Endothelial cell of umbilical vein (primary cell): ENCODE results near the gene ARHGAP30. TPM values are rescaled to one million over a fixed set of nuclear protein-coding genes. Genes with fewer than 3 reads are reported as not detected.
"Not testable (repeated sequence)": the region's sequence is repeated elsewhere in the genome, so short reads cannot be mapped to it uniquely, and the experiment has no call there.

Experiments
- BruUV-seq: library from RNA; stranded (reverse); fragments of 400-500 nt; replicated peaks from 2 replicates; lab custom pipeline; 2021; lab: Mats Ljungman, UMichigan
- CTCF ChIA-PET: fragments of 300-600, 350-600 bp; sonication (Branson Sonifier 250); formaldehyde crosslinking; loops from one replicate; lab custom pipeline; 2021; ENCODE audit warnings: antibody characterized with exemption, inconsistent platforms; lab: Charles Lee
- POLR2A ChIA-PET: fragments of 300-600, 350-600 bp; sonication (Branson Sonifier 250); formaldehyde crosslinking; loops from one replicate; lab custom pipeline; 2021; ENCODE audit warnings: antibody characterized with exemption, inconsistent platforms; lab: Charles Lee
- DNase-seq: peaks from one replicate; pipeline ENCODE4 v3.0.0-alpha.2; 2011; ENCODE audit warnings: low read depth, low spot score
- FAIRE-seq: peaks from 2 replicates; lab custom pipeline; 2011; peaks lifted over from hg19 to GRCh38; lab: Jason Lieb, UNC
- H2AFZ ChIP-seq: 2 replicates; pipeline ENCODE4 v1.6.0; 2012; ENCODE audit warnings: low read depth, low read length, control low read depth, inconsistent platforms
- H3K27ac ChIP-seq: 2 replicates; pipeline ENCODE4 v1.5.1; 2011; ENCODE audit warnings: low read depth, mild to moderate bottlenecking, control low read depth, low read length, moderate library complexity; ENCODE audit not compliant: insufficient read depth
- H3K27me3 ChIP-seq, 2 experiments: 2 replicates each; pipeline versions ENCODE4 v1.6.0 to v1.6.1; 2011; ENCODE audit warnings: low read length in 2 of 2, mixed read lengths in 1 of 2; ENCODE audit not compliant: control insufficient read depth in 2 of 2, insufficient read depth in 2 of 2
- H3K36me3 ChIP-seq, 2 experiments: 2 replicates in 1 of 2; 3 replicates in 1 of 2; pipeline ENCODE4 v1.5.1; 2011; ENCODE audit warnings: low read length in 2 of 2, mild to moderate bottlenecking in 1 of 2, moderate library complexity in 1 of 2; ENCODE audit not compliant: control insufficient read depth in 2 of 2, insufficient read depth in 2 of 2; ENCODE audit errors: extremely low read depth in 1 of 2
- H3K4me1 ChIP-seq: 3 replicates; pipeline ENCODE4 v1.5.1; 2011; ENCODE audit warnings: mild to moderate bottlenecking, low read length; ENCODE audit not compliant: control insufficient read depth, insufficient read depth; ENCODE audit errors: extremely low read depth
- H3K4me2 ChIP-seq: 2 replicates; pipeline ENCODE4 v1.6.1; 2011; ENCODE audit warnings: low read length, control low read depth, mixed read lengths; ENCODE audit not compliant: insufficient read depth
- H3K4me3 ChIP-seq, 3 experiments: fragments of 200-600 bp in 1 of 3; sonication (generic), shearing (Covaris generic) in 1 of 3; replicated peaks in 1 of 3; 2 replicates each; pipeline ENCODE4 v1.5.1; 2011 to 2016; ENCODE audit warnings: control low read depth in 3 of 3, low read length in 3 of 3, mild to moderate bottlenecking in 2 of 3, inconsistent platforms in 1 of 3, low read depth in 1 of 3, moderate library complexity in 1 of 3; ENCODE audit not compliant: insufficient read depth in 1 of 3
- H3K79me2 ChIP-seq: 2 replicates; pipeline ENCODE4 v1.6.0; 2012; ENCODE audit warnings: low read length, inconsistent platforms; ENCODE audit not compliant: control insufficient read depth, insufficient read depth
- H3K9ac ChIP-seq: replicated peaks from 2 replicates; pipeline ENCODE3; 2011; ENCODE audit warnings: low read length, control low read depth; ENCODE audit not compliant: insufficient read depth; ENCODE audit errors: extremely low read depth
- H3K9me1 ChIP-seq: replicated peaks from 3 replicates; pipeline ENCODE4 v1.6.0; 2011; ENCODE audit warnings: mild to moderate bottlenecking, low read length; ENCODE audit not compliant: control insufficient read depth, insufficient read depth; ENCODE audit errors: extremely low read depth
- H3K9me3 ChIP-seq: replicated peaks from 2 replicates; pipeline ENCODE4 v1.5.1; 2012; ENCODE audit warnings: low read length, inconsistent platforms; ENCODE audit not compliant: control insufficient read depth, insufficient read depth
- H4K20me1 ChIP-seq: replicated peaks from 2 replicates; pipeline ENCODE3; 2011; ENCODE audit warnings: mild to moderate bottlenecking, low read length; ENCODE audit not compliant: control insufficient read depth, insufficient read depth; ENCODE audit errors: extremely low read depth
- FOS ChIP-seq: IDR thresholded peaks from 2 replicates; pipeline ENCODE4 v1.6.1; 2011; ENCODE audit warnings: mild to moderate bottlenecking, low read length, moderate library complexity, borderline replicate concordance; ENCODE audit not compliant: insufficient read depth
- GATA2 ChIP-seq: IDR thresholded peaks from 2 replicates; pipeline ENCODE4 v1.7.0; 2011; ENCODE audit warnings: low read depth, mild to moderate bottlenecking, moderate library complexity, mixed read lengths, low read length; ENCODE audit not compliant: insufficient read length, insufficient read depth
- JUN ChIP-seq: IDR thresholded peaks from 2 replicates; pipeline ENCODE4 v1.6.1; 2011; ENCODE audit warnings: borderline replicate concordance, low read depth; ENCODE audit not compliant: insufficient read length, insufficient read depth
- MYC ChIP-seq: IDR thresholded peaks from one replicate; pipeline ENCODE4 v1.6.1; 2011; ENCODE audit warnings: mild to moderate bottlenecking, low read depth, low read length
- POLR2A ChIP-seq: IDR thresholded peaks from 2 replicates; pipeline ENCODE4 v1.6.1; 2012; ENCODE audit warnings: low read depth, mild to moderate bottlenecking, control low read depth, low read length
- POLR2AphosphoS5 ChIP-seq: IDR thresholded peaks from 2 replicates; pipeline ENCODE4 v1.6.1; 2012; ENCODE audit warnings: low read depth, mild to moderate bottlenecking, control low read depth, low read length, moderate library complexity; ENCODE audit not compliant: insufficient read depth
- dilution Hi-C: fragments of 300-500 bp; cut with MboI; formaldehyde crosslinking; loops from one replicate; pipeline ENCODE4 v1.15.0; 2019; ENCODE audit warnings: low sequenced_read_pairs; ENCODE audit not compliant: extremely low pct_ligation_motif_present
- intact Hi-C: fragments of 100-400 bp; cut with micrococcal nuclease; formaldehyde crosslinking; loops from one replicate; pipeline ENCODE4 v1.10.0; 2022
- polyA plus RNA-seq, 4 experiments: library from polyadenylated mRNA; depleted of rRNA in 3 of 4; stranded (reverse) in 3 of 4; unstranded in 1 of 4; fragments of >200 nt; gene quantifications; 2 replicates each; pipeline versions ENCODE4 v1.2.1 to v1.2.3, GENCODE V29; 2011 to 2012; ENCODE audit warnings: missing spikeins in 1 of 4
- total RNA-seq: library from RNA; stranded (reverse); gene quantifications from 2 replicates; pipeline ENCODE4 v1.2.3, GENCODE V29; 2021

The ARHGAP30 gene
- total and polyA plus RNA-seq, 2 donors (not counting 3 experiments of a cell fraction or from before 2014, with no cell fraction given), result not detected

GRCh38 chr1:161016683-161017082 lies 53.0 kb downstream of the ARHGAP30 start:
- Histone ChIP-seq H3K4me1 (peaks cover 58% of the 10 kb centered on the region), H3K27ac (peak overlapping the region; percentile 12), H3K79me2 (peaks cover 30% of the 10 kb centered on the region)
- H3K9ac ChIP-seq, H3K4me3 ChIP-seq, CTCF ChIA-PET, H3K9me1 ChIP-seq, dilution Hi-C loops, H4K20me1 ChIP-seq, POLR2A ChIA-PET, H3K9me3 ChIP-seq, H3K36me3 ChIP-seq, BruUV-seq, intact Hi-C loops, H2AFZ ChIP-seq, H3K27me3 ChIP-seq, H3K4me2 ChIP-seq: not testable (repeated sequence)
- DNase-seq, result peak; percentile 56
- TF ChIP-seq FOS, result peak; percentile 38
- TF ChIP-seq JUN, result peak; percentile 28
- FAIRE-seq, result peak; percentile 44

- Histone ChIP-seq H3K9me3 (no peaks in the 10 kb centered on the region), H3K4me1 (peaks cover 37% of the 10 kb centered on the region), H3K4me2 (peak overlapping the region; percentile 69), H3K4me3 (peak overlapping the region in 2 of 3 experiments; percentile 1 to 21), H3K9ac (peak overlapping the region; percentile 84), H4K20me1 (no peaks in the 10 kb centered on the region), H3K36me3 (no peaks in the 10 kb centered on the region), H3K27me3 (no peaks in the 10 kb centered on the region), H3K9me1 (no peaks in the 10 kb centered on the region), H3K27ac (peak overlapping the region; percentile 99), H2AFZ (no peak overlapping the region), H3K79me2 (peaks cover 24% of the 10 kb centered on the region)
- no TSS peak for BruUV-seq
- dilution Hi-C loops (no loop called here), intact Hi-C loops (loop anchor here (1.0 kb wide), 3 partner anchors 8 to 32 kb away; partner anchors contain the start of genes F11R and USF1)
- TF ChIP-seq FOS (peak; percentile 63), POLR2AphosphoS5 (peak; percentile 89), JUN (peak; percentile 72), POLR2A (peak; percentile 70), GATA2 (peak; percentile 97), MYC (no peak)
- FAIRE-seq (peak; percentile 92), DNase-seq (peak; percentile 99)
- CTCF ChIA-PET, result interaction anchor here (0.7 to 6.4 kb wide), 8 partner anchors 8 to 84 kb away, joined by 3 to 86 read pairs (median 4); no protein-coding TSS in a partner anchor
- POLR2A ChIA-PET, result interaction anchor here (1.6 kb wide), 1 partner anchor 16 kb away, joined by 10 read pairs; no protein-coding TSS in a partner anchor
Observed at GRCh38 chr1:161013488-161014230, 56.0 kb downstream of the ARHGAP30 start.
